ENCODE results near the gene CEP85.

Gene CEP85

GRCh38 chr1:26323382-26323781, 89.4 kb downstream of the CEP85 start:
- TF ChIP-seq, protein P1, sequence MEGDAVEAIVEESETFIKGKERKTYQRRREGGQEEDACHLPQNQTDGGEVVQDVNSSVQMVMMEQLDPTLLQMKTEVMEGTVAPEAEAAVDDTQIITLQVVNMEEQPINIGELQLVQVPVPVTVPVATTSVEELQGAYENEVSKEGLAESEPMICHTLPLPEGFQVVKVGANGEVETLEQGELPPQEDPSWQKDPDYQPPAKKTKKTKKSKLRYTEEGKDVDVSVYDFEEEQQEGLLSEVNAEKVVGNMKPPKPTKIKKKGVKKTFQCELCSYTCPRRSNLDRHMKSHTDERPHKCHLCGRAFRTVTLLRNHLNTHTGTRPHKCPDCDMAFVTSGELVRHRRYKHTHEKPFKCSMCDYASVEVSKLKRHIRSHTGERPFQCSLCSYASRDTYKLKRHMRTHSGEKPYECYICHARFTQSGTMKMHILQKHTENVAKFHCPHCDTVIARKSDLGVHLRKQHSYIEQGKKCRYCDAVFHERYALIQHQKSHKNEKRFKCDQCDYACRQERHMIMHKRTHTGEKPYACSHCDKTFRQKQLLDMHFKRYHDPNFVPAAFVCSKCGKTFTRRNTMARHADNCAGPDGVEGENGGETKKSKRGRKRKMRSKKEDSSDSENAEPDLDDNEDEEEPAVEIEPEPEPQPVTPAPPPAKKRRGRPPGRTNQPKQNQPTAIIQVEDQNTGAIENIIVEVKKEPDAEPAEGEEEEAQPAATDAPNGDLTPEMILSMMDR (conservative IDR thresholded peaks at IDR 0.05; ENCODE audit: low read depth, low read length): no peak
- no peak overlapping the region for H3K9ac ChIP-seq
- H4K20me1 ChIP-seq (ENCODE audit: insufficient read depth): no peaks in the 10 kb centered on the region
- H3K27ac ChIP-seq: no peak overlapping the region
- no peak overlapping the region for H3K4me2 ChIP-seq
- no peaks in the 10 kb centered on the region for H3K27me3 ChIP-seq (ENCODE audit: insufficient read depth, low read depth)
- H2AFZ ChIP-seq (ENCODE audit: low read depth): no peak overlapping the region
- no peak overlapping the region for H3K4me3 ChIP-seq (IDR thresholded peaks at IDR 0.05; ENCODE audit: insufficient read depth, low read depth, low read length)
- H3K36me3 ChIP-seq (ENCODE audit: insufficient read depth): no peaks in the 10 kb centered on the region
- peaks cover 4% of the 10 kb centered on the region for H3K4me1 ChIP-seq (ENCODE audit: low read depth, poor library complexity, severe bottlenecking)
- no peaks in the 10 kb centered on the region for H3K79me2 ChIP-seq (ENCODE audit: insufficient read depth, low read depth)

GRCh38 chr1:26324550-26324949, 90.5 kb downstream of the CEP85 start:
- TF ChIP-seq, protein P1 (conservative IDR thresholded peaks at IDR 0.05; ENCODE audit: low read depth, low read length): no peak
- H3K9ac ChIP-seq: no peak overlapping the region
- no peaks in the 10 kb centered on the region for H3K27me3 ChIP-seq (ENCODE audit: insufficient read depth, low read depth)
- no peak overlapping the region for H2AFZ ChIP-seq (ENCODE audit: low read depth)
- H3K4me3 ChIP-seq (IDR thresholded peaks at IDR 0.05; ENCODE audit: insufficient read depth, low read depth, low read length): no peak overlapping the region
- H3K36me3 ChIP-seq (ENCODE audit: insufficient read depth): no peaks in the 10 kb centered on the region
- no peak overlapping the region for H3K27ac ChIP-seq
- H3K79me2 ChIP-seq (ENCODE audit: insufficient read depth, low read depth): no peaks in the 10 kb centered on the region
- no peak overlapping the region for H3K4me2 ChIP-seq
- H3K4me1 ChIP-seq (ENCODE audit: low read depth, poor library complexity, severe bottlenecking): peaks cover 4% of the 10 kb centered on the region
- no peaks in the 10 kb centered on the region for H4K20me1 ChIP-seq (ENCODE audit: insufficient read depth)

- H3K9ac ChIP-seq: no peak overlapping the region
- no peak overlapping the region for H3K27ac ChIP-seq
- H3K4me1 ChIP-seq (ENCODE audit: low read depth, poor library complexity, severe bottlenecking): no peaks in the 10 kb centered on the region
- H3K36me3 ChIP-seq (ENCODE audit: insufficient read depth): no peaks in the 10 kb centered on the region
- no peaks in the 10 kb centered on the region for H3K79me2 ChIP-seq (ENCODE audit: insufficient read depth, low read depth)
- no peak overlapping the region for H2AFZ ChIP-seq (ENCODE audit: low read depth)
- H3K4me2 ChIP-seq: no peak overlapping the region
- TF ChIP-seq, protein P1 (conservative IDR thresholded peaks at IDR 0.05; ENCODE audit: low read depth, low read length): no peak
- no peak overlapping the region for H3K4me3 ChIP-seq (IDR thresholded peaks at IDR 0.05; ENCODE audit: insufficient read depth, low read depth, low read length)
- H3K27me3 ChIP-seq (ENCODE audit: insufficient read depth, low read depth): no peaks in the 10 kb centered on the region
- H4K20me1 ChIP-seq (ENCODE audit: insufficient read depth): no peaks in the 10 kb centered on the region
These were observed 94.0 kb downstream of the CEP85 start for GRCh38 chr1:26327956-26328362.

All from KMS-11 (cell line).